Fibroblast of the conjunctiva (primary cell): Measurements from ENCODE around the gene NOD2.

ENCODE experiments used
- DNase-seq: peaks from one replicate; pipeline ENCODE4 v3.0.0-alpha.2; 2010; ENCODE audit warnings: low read depth

The NOD2 gene

DNA sequence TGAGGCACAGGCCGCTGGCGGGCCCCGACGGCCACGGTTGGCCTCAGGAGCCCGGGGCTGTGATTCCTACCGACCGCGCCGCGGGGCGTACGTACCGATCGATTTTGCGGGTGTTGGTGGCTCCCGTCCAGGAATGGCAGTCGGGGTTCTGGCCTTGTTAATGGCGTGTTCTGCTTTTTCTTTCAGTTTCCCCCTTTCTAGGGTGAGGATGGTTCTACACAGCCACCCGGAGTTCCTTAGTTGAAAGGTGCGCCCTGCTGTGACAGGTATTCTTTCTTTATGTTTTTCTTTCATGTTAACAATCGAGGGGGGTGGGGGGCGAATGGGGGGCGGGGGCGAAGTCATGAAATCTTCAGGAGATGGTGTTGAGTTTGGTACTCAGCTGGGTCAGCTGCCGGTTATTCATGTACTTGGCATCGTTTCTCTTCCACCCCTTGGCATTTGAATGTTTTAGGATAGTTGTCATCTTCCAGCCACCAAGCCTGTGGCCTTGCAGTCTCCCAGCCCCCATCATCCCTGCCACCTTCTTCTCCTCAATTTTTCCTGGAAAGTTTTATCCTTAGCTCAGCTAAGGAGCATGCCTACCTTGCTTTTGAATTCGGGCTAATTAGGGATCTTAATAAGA, 49.3 kb downstream of the NOD2 start:
- DNase-seq = no peak

DNA sequence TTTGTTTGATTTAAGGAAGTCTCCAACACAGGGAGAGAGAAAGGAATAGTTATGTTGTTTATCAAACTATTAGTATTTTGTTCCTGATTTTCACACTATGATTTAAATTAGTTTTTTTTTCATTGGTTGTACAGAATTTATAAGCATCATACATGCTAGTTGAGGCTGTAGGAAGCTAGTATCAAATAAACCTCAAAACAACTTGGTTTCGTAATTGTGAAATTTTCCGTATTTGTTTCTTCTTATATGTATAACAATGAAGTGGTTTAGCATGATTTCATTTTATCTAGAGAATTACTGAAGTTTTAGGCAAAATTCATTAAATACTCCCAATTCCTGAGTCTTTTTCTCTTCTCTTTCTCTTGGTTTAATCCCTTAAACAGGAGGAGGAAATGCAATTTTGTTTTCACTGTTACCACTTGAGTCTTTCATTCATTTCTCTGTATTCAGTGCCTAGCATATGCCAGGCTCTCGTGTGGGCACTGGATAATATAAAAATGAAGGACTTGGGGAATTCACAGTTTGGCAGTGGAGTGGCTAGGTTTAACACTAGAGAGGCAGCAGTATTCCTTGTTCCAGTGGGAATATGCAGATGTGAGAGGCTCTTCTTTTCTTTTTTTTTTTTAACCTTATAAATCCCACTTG, 50.3 kb downstream of the NOD2 start:
- no peak for DNase-seq

DNA sequence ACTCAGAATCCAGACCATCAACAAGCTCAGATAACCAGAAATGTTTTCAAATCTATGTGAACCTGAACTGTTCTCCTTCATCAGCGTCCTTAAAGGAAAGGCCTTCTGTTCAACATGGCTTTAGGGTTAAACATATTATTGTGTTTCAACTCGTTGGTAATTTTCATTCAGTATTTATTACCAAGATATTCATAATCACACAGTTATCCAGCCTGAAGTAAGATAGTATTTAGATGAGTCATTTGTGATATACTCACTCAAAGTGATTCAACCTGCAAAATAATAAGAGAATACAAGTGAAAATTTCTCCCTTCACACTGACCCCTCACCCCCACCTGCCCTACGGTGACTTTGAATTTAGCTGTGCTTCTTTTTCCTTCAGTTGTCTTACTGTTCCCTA, 51.5 kb downstream of the NOD2 start:
- no peak for DNase-seq

DNA sequence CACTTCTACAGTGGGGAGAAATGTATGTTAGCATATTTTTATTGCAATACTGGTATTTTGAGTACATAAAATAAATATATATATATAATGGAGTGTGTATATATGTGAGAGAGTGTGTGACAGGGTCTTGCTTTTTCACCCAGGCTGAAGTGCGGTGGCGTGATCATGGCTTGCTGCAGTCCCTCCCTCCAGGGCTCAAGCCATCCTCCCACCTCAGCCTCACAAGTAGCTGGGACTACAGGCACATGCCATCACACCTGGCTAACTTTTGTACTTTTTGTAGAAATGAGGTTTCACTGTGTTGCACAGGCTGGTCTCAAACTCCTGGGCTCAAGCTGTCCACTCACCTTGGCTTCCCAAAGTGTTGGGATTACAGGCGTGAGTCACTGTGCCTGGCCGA, 52.5 kb downstream of the NOD2 start:
- no peak for DNase-seq

DNA sequence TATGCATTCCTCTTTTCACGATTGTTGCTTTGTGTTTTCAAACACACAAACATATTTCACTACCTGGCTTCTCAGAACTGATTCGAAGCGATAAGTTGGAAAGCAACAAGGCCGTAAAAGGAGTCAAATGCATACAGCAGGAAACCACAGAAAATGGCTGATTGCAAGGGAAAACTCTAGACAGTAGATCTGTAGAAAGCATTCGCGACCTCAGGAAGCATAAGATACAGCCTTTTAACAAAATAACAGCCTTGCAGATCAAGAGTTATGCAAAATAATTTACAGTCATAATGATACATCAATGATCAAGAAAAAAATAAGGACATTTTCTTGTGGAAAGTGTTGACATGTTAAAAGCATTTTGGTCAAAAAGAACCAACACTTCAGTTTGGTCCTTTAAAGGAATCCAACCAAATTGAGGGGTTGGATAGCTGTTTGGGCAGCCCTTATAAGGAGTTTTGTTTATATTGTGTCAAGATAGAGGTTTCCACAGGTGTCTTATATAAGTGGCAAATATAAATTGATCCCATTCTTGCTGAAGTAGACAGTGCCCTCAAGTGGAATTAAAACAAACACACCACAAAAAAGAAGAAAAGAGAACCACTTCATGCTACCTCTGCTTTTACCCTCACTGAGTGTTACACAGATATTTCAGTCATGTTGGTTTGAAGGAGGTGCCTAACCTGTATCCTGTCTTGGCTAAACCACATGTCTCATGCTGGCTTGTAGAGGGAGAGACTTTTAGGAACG, 54.0 kb downstream of the NOD2 start:
- no peak for DNase-seq

DNA sequence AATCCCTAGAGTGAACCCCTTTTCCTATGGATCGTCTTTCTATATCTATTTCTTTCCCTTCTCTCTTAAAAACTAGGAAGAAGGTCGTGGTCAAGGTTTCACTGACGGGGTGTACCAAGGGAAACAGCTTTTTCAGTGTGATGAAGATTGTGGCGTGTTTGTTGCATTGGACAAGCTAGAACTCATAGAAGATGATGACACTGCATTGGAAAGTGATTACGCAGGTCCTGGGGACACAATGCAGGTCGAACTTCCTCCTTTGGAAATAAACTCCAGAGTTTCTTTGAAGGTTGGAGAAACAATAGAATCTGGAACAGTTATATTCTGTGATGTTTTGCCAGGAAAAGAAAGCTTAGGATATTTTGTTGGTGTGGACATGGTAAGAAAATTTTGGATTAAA, 58.1 kb downstream of the NOD2 start:
- no peak for DNase-seq

DNA sequence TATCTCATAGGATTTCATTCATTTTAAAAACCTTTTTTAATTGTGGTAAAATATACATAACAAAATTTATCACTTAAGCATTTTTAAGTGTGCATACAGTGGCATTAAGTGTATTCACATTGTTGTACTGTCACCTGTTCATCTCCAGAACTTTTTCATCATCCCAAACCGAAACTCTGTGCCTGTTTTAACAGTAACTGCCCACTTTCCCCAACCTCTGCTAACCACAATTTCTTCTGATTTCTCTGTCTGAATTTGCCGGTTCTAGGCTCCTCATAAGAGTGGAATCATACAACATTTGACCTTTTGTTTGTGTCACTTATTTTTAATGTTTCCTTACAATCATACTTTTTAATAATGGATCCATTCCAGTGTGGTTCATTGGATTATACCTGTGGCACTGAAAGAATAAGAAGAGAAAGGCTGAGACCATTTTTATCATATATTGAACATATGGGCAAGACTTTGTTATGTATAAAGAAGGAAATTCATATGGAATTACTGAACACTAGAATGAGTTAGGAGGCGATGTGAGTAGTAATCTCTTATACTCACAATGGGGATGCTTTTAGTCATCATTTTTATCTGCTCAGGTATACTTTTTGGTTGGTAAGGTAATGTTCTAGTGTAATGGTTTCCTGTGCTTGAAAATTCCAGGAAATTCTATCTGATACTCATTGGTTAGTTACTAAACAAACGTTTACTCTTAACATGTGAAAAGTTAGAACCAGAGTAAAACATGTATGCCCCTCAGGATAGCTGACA, 59.2 kb downstream of the NOD2 start:
- no peak for DNase-seq

DNA sequence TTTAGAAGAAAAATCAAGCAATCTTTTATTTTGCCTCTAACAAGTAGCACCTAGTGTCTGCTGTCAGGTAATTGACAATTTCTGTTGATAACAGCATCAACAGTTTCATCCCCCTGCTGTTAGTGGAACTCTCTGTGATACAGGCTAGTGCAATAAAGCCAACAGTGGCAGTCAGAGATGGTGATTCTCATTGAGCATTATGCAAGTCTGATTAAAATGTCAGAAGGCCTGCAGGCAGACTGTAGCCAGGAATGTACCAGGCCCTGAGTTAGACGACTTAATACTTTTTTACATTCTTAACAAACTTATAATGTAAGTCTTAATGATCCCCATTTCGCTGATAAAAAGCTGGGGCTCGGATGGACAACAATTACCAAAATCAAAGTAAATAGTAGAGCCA, 63.1 kb downstream of the NOD2 start:
- no peak for DNase-seq

DNA sequence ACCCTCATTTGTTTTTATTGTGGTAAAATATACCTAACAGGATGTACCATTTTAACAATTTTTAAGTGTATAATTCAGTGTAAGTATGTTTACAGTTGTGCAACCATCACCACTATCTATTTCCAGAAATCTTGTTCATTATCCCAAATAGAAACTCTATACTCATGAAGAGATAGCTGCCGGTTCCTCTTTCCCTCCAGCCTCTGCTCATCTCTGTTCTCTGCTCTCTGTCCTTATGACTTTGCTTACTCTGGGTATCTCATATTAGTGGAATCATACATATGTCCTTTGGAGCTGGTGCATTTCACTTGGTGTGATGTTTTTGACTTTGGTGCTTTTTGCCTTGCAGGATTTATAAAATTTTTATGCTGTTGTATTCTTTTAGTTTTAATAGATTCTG, 67.9 kb downstream of the NOD2 start:
- no peak for DNase-seq

DNA sequence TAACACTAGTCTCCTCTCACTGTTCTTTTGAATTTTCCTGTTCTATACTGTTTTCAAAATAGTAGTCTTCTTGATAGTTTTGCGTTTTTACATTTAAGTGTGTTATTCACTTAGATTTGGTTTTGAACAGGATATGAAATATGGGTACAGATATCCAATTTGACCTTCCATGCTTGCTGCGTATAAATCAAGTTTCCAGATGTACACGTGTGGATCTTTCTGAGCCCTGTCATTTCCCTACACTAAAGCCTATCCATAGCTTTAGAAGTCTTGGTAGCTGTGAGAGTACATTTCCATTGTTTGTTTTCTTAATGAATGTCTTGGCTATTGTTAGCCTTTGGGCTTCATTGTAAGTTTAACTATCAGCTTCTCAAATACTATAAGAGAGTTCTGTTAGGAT, 68.8 kb downstream of the NOD2 start:
- DNase-seq = no peak

DNA sequence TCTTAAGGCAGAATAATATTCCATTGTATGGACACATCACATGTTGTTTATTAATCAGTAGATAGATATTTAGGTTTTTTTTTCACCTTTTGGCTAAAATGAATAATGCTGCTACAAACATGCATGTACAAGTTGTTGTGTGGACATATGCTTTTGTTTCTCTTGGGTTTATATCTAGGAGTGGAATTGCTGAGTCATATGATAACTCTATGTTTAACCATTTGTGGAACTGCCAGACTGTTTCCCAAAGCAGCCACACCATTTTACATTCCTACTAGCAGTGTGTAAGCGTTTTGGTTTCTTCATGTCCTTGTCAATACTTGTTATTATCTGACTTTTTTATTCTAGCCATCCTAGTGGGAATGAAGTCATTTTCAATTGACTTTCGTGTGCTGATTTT, 69.8 kb downstream of the NOD2 start:
- DNase-seq = no peak

DNA sequence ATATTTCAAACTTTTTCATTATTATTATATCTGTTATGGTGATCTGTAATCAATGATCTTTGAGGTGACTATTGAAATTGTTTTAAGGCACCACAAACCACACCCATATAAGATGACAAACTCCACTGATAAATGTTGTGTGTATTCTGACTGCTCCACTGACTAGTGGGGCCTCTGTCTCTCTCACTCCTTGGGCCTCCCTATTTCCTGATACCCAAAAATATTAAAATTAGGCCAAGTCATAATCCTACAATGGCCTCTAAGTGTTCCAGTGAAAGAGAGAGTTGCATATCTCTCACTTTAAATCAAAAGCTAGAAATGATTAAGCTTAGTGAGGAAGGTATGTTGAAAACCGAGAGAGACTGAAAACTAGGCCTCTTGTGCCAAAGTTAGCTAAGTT, 71.9 kb downstream of the NOD2 start:
- no peak for DNase-seq

DNA sequence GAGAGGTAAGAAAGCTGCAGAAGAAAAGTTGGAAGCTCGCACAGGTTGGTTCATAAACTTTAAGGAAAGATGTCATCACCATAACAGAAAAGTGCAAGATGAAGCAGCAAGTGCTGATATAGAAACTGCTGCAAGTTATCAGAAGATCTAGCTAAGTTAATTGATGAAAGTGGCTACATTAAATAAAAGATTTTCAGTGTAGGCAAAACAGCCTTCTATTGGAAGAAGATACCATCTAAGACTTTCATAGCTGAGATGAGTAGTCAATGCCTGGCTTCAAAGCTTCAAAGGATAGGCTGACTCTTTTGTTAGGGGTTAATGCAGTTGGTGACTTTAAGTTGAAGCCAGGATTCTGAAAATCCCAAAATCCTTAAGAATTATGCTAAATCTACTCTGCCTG, 72.5 kb downstream of the NOD2 start:
- DNase-seq = no peak

DNA sequence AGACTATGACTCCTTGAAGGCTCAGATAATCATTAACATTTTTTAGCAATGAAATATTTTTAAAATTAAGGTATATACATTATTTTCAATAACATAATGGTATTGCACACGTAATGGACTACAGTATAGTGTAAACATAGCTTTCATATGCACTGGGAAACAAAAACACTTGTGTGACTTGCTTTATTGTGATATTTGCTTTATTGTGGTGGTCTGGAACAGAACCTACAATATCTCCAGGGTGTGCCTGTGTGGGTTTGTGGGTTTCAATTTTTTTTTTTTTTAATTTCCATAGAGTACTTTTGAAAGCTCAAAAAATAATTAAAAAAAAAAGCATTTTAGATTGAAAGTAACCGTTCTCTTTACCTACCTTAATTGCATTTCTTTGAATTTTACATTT, 73.8 kb downstream of the NOD2 start:
- DNase-seq = no peak

DNA sequence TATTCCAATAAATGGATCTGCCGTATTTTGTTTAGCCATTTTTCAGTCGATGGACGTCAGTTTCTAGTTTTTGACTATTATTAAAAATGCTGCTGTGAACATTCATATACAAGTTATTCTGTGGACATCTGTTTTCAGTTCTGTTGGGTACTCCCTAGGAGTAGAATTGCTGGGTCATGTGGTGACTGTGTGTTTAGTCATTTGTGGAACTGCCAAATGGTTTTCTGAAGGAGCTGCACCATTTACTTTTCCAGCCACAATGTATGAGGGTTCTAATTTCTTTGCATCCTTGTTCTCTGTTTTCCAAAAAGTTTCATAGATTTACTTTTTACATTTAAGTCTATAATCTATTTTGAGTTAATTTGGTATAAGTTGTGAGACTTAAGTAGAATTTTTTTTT, 78.0 kb downstream of the NOD2 start:
- peak; percentile 46 for DNase-seq

DNA sequence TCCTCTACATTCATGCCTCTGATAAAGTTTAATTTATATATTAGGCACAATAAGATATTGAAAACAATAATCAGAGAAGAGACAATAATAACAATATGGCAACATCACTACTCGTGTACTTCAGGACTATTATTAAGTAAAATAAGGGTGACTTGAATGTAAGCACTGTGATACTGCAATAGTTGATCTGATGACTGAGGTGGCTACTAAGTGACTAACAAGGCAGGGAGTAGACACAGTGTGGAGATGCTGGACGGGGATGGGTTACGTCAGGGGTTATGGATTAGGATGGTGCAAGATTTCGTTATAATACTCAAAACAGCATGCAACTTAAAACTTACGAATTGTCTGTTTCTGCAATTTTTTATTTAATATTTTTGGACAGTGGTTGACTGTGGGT, 81.0 kb downstream of the NOD2 start:
- DNase-seq = no peak

DNA sequence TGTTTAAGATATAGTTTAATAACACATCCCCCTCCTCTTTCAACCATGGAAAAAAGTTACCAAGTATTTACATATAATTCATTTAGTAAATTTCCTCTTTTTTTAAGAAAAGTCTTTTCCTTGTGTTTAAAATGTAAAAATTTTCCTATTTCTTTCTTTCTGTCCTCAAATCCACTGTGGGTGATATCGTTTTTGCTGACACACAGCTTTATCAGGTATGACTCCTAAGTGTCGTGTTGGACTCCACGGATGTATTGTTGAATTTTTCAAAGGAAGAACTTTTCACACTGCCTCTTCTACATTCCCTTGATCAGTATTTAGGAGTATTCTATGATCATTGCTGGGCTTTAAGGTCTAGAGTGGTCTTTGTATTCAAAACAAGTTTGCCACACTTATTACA, 81.6 kb downstream of the NOD2 start:
- no peak for DNase-seq

DNA sequence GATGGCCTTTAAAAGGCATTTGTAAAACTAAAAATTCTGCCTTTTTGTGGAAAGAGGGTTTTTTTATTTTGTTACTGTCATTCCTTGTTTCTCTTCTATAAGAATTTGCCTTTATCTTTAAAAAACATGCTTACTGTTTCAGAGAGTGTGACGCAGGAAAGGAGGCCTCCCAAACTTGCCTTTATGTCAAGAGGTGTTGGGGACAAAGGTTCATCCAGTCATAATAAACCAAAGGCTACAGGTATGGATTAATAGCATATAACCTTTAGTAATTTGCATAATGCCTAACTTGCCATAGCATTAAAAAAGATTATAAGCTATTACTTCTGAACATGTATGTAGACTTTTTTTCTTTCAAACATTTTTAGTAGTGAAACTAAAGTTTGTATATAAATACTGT, 82.6 kb downstream of the NOD2 start:
- no peak for DNase-seq

DNA sequence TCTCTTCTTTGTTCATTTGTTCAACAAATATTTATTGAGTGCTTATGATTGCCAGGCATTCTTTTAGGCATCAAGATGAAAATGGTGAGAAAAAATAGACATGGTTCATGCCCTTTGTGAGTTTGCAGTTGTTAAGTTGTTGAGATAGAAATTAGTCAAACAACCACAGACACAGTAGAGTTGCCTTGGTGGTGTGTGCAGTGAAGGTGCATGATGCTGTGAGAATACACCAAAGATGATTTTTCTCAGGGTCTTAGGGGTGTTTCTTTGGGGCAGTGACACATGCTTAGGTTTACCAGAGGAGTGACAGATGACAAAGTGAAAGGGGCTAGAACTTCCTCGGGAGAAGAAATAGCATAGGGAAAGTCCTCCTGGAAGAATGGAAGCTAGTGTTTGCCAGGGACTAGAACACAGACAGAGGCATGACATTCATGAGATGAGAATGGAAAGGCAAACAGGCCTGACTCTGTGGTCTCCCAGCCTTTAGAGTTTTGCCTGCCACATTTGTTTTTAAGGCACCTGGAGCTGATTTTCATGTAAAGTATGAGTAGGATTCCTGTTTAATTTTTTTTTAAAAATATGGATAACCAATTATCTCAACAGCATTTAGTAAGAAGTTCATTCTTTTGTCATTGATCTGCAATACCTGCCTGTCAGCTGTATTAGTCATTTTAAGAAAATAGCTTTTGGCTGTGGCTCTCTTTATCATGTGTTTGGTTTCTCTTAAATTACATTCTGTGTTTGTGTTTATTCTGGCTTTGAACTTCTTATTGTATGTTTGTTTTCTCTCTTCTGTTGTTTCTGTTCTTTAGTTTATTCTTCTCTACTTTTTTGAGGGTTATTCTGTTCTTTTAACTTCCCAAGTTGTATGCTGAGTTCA, 85.1 kb downstream of the NOD2 start:
- DNase-seq = no peak

DNA sequence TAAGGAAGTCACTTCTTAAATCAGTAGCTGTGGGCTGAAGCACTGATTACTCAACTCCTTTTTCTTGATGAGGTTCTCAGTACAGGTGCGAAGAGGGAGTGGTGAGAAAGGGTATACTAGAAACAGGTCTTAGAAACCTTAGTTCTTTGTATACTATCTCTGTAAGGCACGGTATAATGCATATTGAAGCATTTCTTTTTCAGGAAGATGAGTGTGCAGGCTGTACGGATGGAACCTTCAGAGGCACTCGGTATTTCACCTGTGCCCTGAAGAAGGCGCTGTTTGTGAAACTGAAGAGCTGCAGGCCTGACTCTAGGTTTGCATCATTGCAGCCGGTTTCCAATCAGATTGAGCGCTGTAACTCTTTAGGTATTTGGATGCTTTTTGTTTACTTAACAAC, 87.6 kb downstream of the NOD2 start:
- no peak for DNase-seq

DNA sequence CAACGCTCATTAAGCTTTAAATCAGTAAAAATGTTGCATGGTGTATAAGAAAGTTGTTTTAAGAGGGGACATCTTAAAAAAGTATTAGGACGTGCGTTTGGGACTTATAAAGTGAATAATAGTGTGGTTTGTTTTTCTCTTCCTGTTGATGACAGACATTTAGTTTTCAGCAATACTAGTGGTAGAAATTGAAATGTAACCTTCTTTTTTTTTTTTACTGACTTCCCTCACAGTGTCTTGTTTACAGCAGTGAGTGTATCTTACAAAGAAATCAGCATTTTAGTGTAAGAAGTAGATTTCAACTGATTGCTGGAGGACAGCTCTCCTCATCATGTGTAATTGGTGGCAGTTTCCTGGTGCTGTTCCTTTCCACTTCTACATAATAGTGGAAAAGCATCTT, 88.1 kb downstream of the NOD2 start:
- no peak for DNase-seq
